Mesothelial cell of epicardium (in vitro differentiated cells): ENCODE results near the gene SLC9A7. TPM values are rescaled to one million over a fixed set of nuclear protein-coding genes. Genes with fewer than 3 reads are reported as not detected.

Source experiments
- DNase-seq, 2 experiments: peaks; one replicate each; pipeline ENCODE4 v3.0.0; 2021; ENCODE audit warnings: low spot score in 2 of 2; ENCODE audit not compliant: unreplicated experiment in 2 of 2
- H3K27ac Mint-ChIP-seq: 2 replicates; pipeline ENCODE4 v1.8.0; 2021; ENCODE audit warnings: mixed read lengths
- H3K27me3 Mint-ChIP-seq: 2 replicates; pipeline ENCODE4 v1.8.0; 2021; ENCODE audit warnings: low read depth, mixed read lengths
- H3K36me3 Mint-ChIP-seq: 2 replicates; pipeline ENCODE4 v1.8.0; 2021; ENCODE audit warnings: mixed read lengths
- H3K4me1 Mint-ChIP-seq: 2 replicates; pipeline ENCODE4 v1.8.0; 2021; ENCODE audit warnings: mixed read lengths
- H3K4me3 Mint-ChIP-seq: 2 replicates; pipeline ENCODE4 v1.8.0; 2021; ENCODE audit warnings: mild to moderate bottlenecking, moderate library complexity, mixed read lengths
- H3K9me3 Mint-ChIP-seq: 2 replicates; pipeline ENCODE4 v1.8.0; 2021; ENCODE audit warnings: mixed read lengths
- total RNA-seq: library from RNA; stranded (reverse); gene quantifications from 3 replicates; pipeline ENCODE4 v1.2.1, GENCODE V29; 2021
- TF ChIP-seq, protein P1 (sequence below): fragments of 200-600 bp; sonication (generic); IDR thresholded peaks from one replicate; pipeline ENCODE4 v1.5.0; 2021; ENCODE audit warnings: antibody characterized with exemption; ENCODE audit not compliant: unreplicated experiment

The SLC9A7 gene
- total RNA-seq, 1 donor from 2014 or later, result 14.1 TPM

DNA sequence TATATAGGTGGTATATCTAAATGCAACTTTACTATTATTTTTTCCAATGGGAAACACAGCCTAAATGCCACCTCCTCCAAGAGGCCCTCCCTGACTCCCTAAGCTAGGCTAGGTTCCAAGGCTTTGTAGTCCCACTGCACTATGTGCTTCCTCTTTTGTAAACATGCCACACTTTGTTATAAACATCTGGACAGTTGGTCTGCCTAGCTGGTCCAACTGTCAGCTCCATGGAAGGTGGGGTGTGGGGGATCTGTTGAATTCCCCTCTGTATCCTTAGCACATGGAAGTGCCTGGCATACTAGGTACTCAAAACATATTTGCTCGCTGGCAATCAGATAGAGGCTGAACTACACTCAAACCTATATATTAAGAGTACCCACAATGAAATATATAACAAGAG is 63.4 kb downstream of the SLC9A7 start:
- no peak overlapping the region for H3K27ac Mint-ChIP-seq
- H3K27me3 Mint-ChIP-seq, result peaks cover 3% of the 10 kb centered on the region
- no peak overlapping the region for H3K4me3 Mint-ChIP-seq
- H3K9me3 Mint-ChIP-seq, result peaks cover 18% of the 10 kb centered on the region
- no peak for DNase-seq
- no peaks in the 10 kb centered on the region for H3K4me1 Mint-ChIP-seq
- TF ChIP-seq, protein P1, sequence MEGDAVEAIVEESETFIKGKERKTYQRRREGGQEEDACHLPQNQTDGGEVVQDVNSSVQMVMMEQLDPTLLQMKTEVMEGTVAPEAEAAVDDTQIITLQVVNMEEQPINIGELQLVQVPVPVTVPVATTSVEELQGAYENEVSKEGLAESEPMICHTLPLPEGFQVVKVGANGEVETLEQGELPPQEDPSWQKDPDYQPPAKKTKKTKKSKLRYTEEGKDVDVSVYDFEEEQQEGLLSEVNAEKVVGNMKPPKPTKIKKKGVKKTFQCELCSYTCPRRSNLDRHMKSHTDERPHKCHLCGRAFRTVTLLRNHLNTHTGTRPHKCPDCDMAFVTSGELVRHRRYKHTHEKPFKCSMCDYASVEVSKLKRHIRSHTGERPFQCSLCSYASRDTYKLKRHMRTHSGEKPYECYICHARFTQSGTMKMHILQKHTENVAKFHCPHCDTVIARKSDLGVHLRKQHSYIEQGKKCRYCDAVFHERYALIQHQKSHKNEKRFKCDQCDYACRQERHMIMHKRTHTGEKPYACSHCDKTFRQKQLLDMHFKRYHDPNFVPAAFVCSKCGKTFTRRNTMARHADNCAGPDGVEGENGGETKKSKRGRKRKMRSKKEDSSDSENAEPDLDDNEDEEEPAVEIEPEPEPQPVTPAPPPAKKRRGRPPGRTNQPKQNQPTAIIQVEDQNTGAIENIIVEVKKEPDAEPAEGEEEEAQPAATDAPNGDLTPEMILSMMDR, result no peak
- no peaks in the 10 kb centered on the region for H3K36me3 Mint-ChIP-seq

DNA sequence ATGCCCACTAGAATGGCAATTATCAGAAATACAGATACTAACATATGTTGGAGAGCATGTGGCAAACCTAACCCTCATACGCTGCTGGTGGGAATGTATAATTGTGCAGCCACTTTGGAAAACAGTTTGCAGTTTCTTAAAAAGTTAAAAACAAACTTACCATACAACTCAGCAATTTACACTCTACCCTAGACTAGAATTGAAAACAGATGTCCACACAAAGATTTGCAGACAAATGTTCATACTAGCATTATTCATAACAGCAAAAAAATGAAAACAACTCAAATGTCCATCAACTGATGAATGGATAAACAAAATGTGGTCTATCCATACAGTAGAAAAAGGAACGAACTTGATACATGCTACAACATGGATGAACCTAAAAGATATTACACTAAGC is 64.4 kb downstream of the SLC9A7 start:
- Mint-ChIP-seq H3K9me3 (peaks cover 23% of the 10 kb centered on the region), H3K27ac (no peak overlapping the region), H3K36me3 (no peaks in the 10 kb centered on the region), H3K27me3 (peaks cover 3% of the 10 kb centered on the region), H3K4me3 (no peak overlapping the region), H3K4me1 (no peaks in the 10 kb centered on the region)
- no peak for DNase-seq
- TF ChIP-seq, protein P1, result no peak

DNA sequence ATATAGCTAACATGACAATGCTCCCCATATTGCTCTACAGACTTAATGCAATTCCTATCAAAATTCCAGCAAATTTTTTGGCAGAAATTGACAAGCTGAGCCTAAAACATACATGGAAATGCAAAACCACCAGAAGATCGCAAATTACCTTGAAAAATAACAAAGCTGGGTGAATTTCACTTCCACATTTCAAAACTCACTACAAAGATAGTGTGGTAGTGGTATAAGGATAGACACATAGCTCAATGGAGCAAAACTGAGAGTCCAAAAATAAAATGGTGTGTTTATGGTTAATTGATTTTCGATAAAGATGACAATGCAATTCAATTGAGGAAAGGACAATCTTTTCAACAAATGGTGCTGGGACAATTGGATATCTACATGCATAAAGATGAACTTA is 65.8 kb downstream of the SLC9A7 start:
- Mint-ChIP-seq H3K36me3 (no peaks in the 10 kb centered on the region), H3K27me3 (peaks cover 2% of the 10 kb centered on the region), H3K4me1 (no peaks in the 10 kb centered on the region), H3K9me3 (peaks cover 20% of the 10 kb centered on the region), H3K27ac (no peak overlapping the region), H3K4me3 (no peak overlapping the region)
- no peak for DNase-seq
- TF ChIP-seq, protein P1, result no peak

DNA sequence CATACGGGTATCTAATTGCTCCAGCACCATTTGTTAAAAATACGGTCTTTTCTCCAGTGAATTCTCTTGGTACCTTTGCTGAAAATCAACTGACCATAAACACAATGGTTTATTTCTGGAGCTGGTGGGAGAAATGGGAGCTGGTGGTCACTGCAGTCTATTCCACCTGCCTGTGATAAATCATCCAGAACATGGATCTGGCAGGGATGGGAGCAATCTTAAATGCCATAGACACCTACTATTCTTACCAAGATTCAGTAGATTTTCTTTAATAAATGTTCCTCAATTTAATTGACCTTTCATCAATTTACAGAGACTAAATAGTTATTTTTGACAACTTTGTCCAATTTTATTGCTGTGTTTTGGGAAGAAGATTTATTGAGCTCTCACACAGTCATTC is 68.1 kb downstream of the SLC9A7 start:
- H3K4me3 Mint-ChIP-seq, result no peak overlapping the region
- TF ChIP-seq, protein P1, result no peak
- peaks cover 18% of the 10 kb centered on the region for H3K9me3 Mint-ChIP-seq
- no peaks in the 10 kb centered on the region for H3K36me3 Mint-ChIP-seq
- no peaks in the 10 kb centered on the region for H3K27me3 Mint-ChIP-seq
- H3K27ac Mint-ChIP-seq, result no peak overlapping the region
- H3K4me1 Mint-ChIP-seq, result no peaks in the 10 kb centered on the region
- no peak for DNase-seq

DNA sequence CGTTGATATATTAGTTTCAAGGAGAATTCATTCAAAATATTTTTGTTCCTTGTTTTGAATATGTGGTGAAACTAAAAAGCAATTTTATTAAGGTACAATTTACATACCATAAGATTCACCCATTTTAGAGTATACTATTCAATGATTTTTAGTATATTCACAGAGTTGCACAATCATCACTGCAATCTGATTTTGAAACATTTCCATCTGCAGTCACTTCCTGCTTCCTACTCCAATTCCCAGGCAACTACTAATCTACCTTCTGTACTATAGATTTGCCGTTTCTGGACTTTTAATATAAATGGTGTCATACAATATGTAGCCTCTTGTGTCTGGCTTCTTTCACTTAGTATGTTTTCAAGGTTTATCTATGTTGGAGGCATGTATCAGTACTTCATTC is 71.3 kb downstream of the SLC9A7 start:
- peaks cover 17% of the 10 kb centered on the region for H3K9me3 Mint-ChIP-seq
- DNase-seq, result no peak
- H3K27me3 Mint-ChIP-seq, result no peaks in the 10 kb centered on the region
- H3K4me3 Mint-ChIP-seq, result no peak overlapping the region
- no peaks in the 10 kb centered on the region for H3K4me1 Mint-ChIP-seq
- H3K36me3 Mint-ChIP-seq, result no peaks in the 10 kb centered on the region
- H3K27ac Mint-ChIP-seq, result no peak overlapping the region
- TF ChIP-seq, protein P1, result no peak

DNA sequence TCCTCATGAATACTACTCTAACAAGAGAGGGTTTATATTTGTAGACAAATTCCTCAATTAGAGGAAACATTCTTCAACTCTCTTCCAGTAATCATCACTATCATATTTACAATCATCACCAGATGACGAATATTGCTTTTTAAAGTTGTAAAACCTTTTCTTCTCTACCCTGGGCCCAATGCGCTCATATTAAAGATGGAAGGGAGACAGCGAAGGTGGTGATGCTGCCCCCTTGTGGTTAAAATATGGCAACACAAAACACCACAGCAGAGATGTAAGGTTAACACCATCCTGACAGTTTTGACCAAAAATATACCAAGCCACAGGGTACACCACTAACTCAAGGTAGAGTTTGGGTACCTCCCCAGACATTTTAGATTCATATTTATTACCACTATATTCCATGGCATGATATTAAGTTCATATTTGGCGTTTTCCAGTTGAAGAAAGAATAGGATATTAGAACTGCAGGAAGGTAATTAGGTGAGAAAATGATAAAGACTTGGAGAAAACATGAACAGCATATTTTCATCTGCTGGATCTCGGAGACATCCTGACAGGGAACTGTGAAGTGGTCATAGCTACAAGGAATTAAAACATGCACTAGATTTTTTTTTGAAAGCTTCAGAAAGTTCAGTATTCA is 72.8 kb downstream of the SLC9A7 start:
- Mint-ChIP-seq H3K36me3 (no peaks in the 10 kb centered on the region), H3K9me3 (peaks cover 24% of the 10 kb centered on the region), H3K4me3 (no peak overlapping the region), H3K27ac (no peak overlapping the region), H3K4me1 (no peaks in the 10 kb centered on the region), H3K27me3 (no peaks in the 10 kb centered on the region)
- TF ChIP-seq, protein P1, result peak; percentile 65
- no peak for DNase-seq
